ENCODE data around the gene SEMA4C.

SEMA4C gene

GRCh38 chr2:96869822-96870625 lies at the start of gene SEMA4C:
Gene SEMA4C, minus strand, starts transcription at chr2:96870080. Its CDS starts 2,194 bp downstream, at chr2:96867886.
- DNase-seq, result peak; percentile 64

GRCh38 chr2:96918754-96919550 lies 49.1 kb upstream of the SEMA4C start:
- no peak for DNase-seq

GRCh38 chr2:96918092-96918753 lies 48.3 kb upstream of the SEMA4C start:
- no peak for DNase-seq

- no peak for DNase-seq
These were observed 47.0 kb upstream of the SEMA4C start for GRCh38 chr2:96916646-96917543.

GRCh38 chr2:96916156-96916630 lies 46.3 kb upstream of the SEMA4C start:
- no peak for DNase-seq

- no peak for DNase-seq
These were observed 44.5 kb upstream of the SEMA4C start for GRCh38 chr2:96914332-96914731.

- DNase-seq, result peak; percentile 67
These were observed 43.7 kb upstream of the SEMA4C start for GRCh38 chr2:96913398-96914202.

- no peak for DNase-seq
These were observed 43.2 kb upstream of the SEMA4C start for GRCh38 chr2:96913117-96913397.

- no peak for DNase-seq
These were observed 42.7 kb upstream of the SEMA4C start for GRCh38 chr2:96912346-96913116.

GRCh38 chr2:96909611-96910021 lies 39.7 kb upstream of the SEMA4C start:
- no peak for DNase-seq

- no peak for DNase-seq
These were observed 37.5 kb upstream of the SEMA4C start for GRCh38 chr2:96907115-96908041.

- no peak for DNase-seq
These were observed 36.8 kb upstream of the SEMA4C start for GRCh38 chr2:96906729-96907114.

GRCh38 chr2:96903815-96904214 lies 33.9 kb upstream of the SEMA4C start:
- DNase-seq, result no peak

- DNase-seq, result no peak
These were observed 33.4 kb upstream of the SEMA4C start for GRCh38 chr2:96903318-96903717.

GRCh38 chr2:96900237-96900636 lies 30.4 kb upstream of the SEMA4C start:
- no peak for DNase-seq

GRCh38 chr2:96899413-96899741 lies 29.5 kb upstream of the SEMA4C start:
- no peak for DNase-seq

GRCh38 chr2:96898641-96899412 lies 28.9 kb upstream of the SEMA4C start:
- DNase-seq, result no peak

- no peak for DNase-seq
These were observed 28.2 kb upstream of the SEMA4C start for GRCh38 chr2:96898135-96898505.

GRCh38 chr2:96897491-96898134 lies 27.7 kb upstream of the SEMA4C start:
- no peak for DNase-seq

Measured in CD4-positive, alpha-beta T cell treated with Interleukin-17A for 1 hour (primary cell).